H1 (cell line): ENCODE measurements around the gene KCNQ1. TPM values are rescaled to one million over a fixed set of nuclear protein-coding genes. Genes with fewer than 3 reads are reported as not detected.

Experiments
- ATF2 ChIP-seq: IDR thresholded peaks from 2 replicates; pipeline ENCODE4 v1.6.1; 2012; ENCODE audit warnings: low read length, inconsistent platforms
- CEBPB ChIP-seq: IDR thresholded peaks from 2 replicates; pipeline ENCODE4 v1.6.1; 2012; ENCODE audit warnings: low read depth, low read length
- CTCF ChIP-seq, 3 experiments: IDR thresholded peaks; 1 replicate in 2 of 3; 2 replicates in 1 of 3; pipeline versions ENCODE4 v1.5.1 to v1.6.1; 2011; ENCODE audit warnings: low read length in 3 of 3, mild to moderate bottlenecking in 3 of 3, inconsistent platforms in 2 of 3, low read depth in 1 of 3, moderate library complexity in 1 of 3; ENCODE audit not compliant: insufficient read depth in 1 of 3; ENCODE audit errors: control extremely low read depth in 1 of 3
- GTF2F1 ChIP-seq: IDR thresholded peaks from 2 replicates; pipeline ENCODE4 v1.6.1; 2012; ENCODE audit warnings: low read depth, low read length, improper control_type of control experiment, borderline replicate concordance
- PHF8 ChIP-seq: fragments of 200-600 bp; sonication (generic); conservative IDR thresholded peaks from 2 replicates; pipeline ENCODE4 v1.7.1; 2012; ENCODE audit warnings: low read depth, mild to moderate bottlenecking, inconsistent platforms, low read length, moderate library complexity
- TAF7 ChIP-seq: optimal IDR thresholded peaks from 2 replicates; pipeline ENCODE3; 2011; ENCODE audit warnings: low read depth, mild to moderate bottlenecking, inconsistent platforms, low read length, moderate library complexity, borderline replicate concordance
- polyA plus RNA-seq, 7 experiments: library from polyadenylated mRNA; depleted of rRNA in 3 of 7; stranded (reverse) in 5 of 7; unstranded in 2 of 7; fragments of >200 nt in 5 of 7; fragments of 200-250 nt in 2 of 7; gene quantifications; 1 replicate in 5 of 7; 2 replicates in 1 of 7; 4 replicates in 1 of 7; pipeline versions ENCODE4 v1.2.1 to v1.2.3, GENCODE V29; 2011 to 2013; ENCODE audit warnings: missing spikeins in 2 of 7, mixed read lengths in 2 of 7
- total RNA-seq: library from RNA; stranded (reverse); fragmentation: NEBNext Ultra II Directional; extraction: Animal tissue kit (Norgen Biotek cat#: 25700); gene quantifications from 2 replicates; pipeline ENCODE4 v1.2.1, GENCODE V29; 2021

The KCNQ1 gene
- total and polyA plus RNA-seq, 2 of the 8 experiments (the other 6 are each of a cell fraction or from before 2014, with no cell fraction given), result 1.9 to 2.0 TPM

GRCh38 chr11:2691991-2692875 lies 247.4 kb downstream of the KCNQ1 start (continued):
- TF ChIP-seq ATF2, result 0 out of 2 replicates have a peak, but pooled peaks have one; percentile 44
- TF ChIP-seq TAF7, result no peak
- TF ChIP-seq PHF8, result no peak
- no peak for TF ChIP-seq GTF2F1
- peak; percentile 51 to 71 (median 67) for TF ChIP-seq CTCF (IDR thresholded peaks at IDR 0.05; ENCODE audit: control extremely low read depth in 1 of 3, insufficient read depth in 1 of 3, low read depth in 1 of 3, low read length in 3 of 3)
- peak; percentile 93 for TF ChIP-seq CEBPB
- TF ChIP-seq, all 59 proteins: peak for 6
